PC-9 (cell line): ENCODE data around the gene CNTLN. TPM values are rescaled to one million over a fixed set of nuclear protein-coding genes. Genes with fewer than 3 reads are reported as not detected.

ENCODE experiments used
- BruUV-seq: library from RNA; stranded (reverse); fragments of 400-500 nt; replicated peaks from 2 replicates; lab custom pipeline; 2021; lab: Mats Ljungman, UMichigan
- CTCF ChIA-PET: fragments of 300-600 bp; sonication (Branson Sonifier 250); formaldehyde crosslinking; loops from one replicate; lab custom pipeline; 2022; ENCODE audit warnings: antibody characterized with exemption; lab: Charles Lee
- POLR2A ChIA-PET: fragments of 300-600 bp; sonication (Branson Sonifier 250); formaldehyde crosslinking; loops from one replicate; lab custom pipeline; 2022; ENCODE audit warnings: antibody characterized with exemption; ENCODE audit not compliant: unreplicated experiment; lab: Charles Lee
- DNase-seq, 2 experiments: peaks; one replicate each; pipeline versions ENCODE4 v3.0.0 to v3.0.0-alpha.2; 2015 to 2022; ENCODE audit warnings: mixed read lengths in 1 of 2
- H2AFZ ChIP-seq: fragments of 200-600 bp; sonication (generic); 2 replicates; pipeline ENCODE4 v1.8.1; 2017; ENCODE audit warnings: antibody characterized with exemption
- H3F3A ChIP-seq: fragments of 200-600 bp; sonication (generic); 2 replicates; pipeline ENCODE4 v1.8.1; 2017; ENCODE audit warnings: antibody characterized with exemption, mild to moderate bottlenecking, low read depth; ENCODE audit not compliant: insufficient read depth
- H3K27ac ChIP-seq: fragments of 200-600 bp; sonication (generic); 2 replicates; pipeline ENCODE4 v1.6.1; 2016; ENCODE audit warnings: mixed run types
- H3K27me3 ChIP-seq: fragments of 200-600 bp; sonication (generic); 2 replicates; pipeline ENCODE4 v1.6.1; 2016; ENCODE audit warnings: low read depth, mixed run types; ENCODE audit not compliant: insufficient read depth
- H3K36me3 ChIP-seq: fragments of 200-600 bp; sonication (generic); 2 replicates; pipeline ENCODE4 v1.6.1; 2016; ENCODE audit warnings: low read depth, mixed run types
- H3K4me1 ChIP-seq: fragments of 200-600 bp; sonication (generic); replicated peaks from 2 replicates; pipeline ENCODE4 v1.6.1; 2016; ENCODE audit warnings: mixed run types; ENCODE audit not compliant: insufficient read depth
- H3K4me2 ChIP-seq: fragments of 200-600 bp; sonication (generic); 2 replicates; pipeline ENCODE4 v1.6.1; 2017; ENCODE audit warnings: mixed run types
- H3K4me3 ChIP-seq: fragments of 200-600 bp; sonication (generic); 2 replicates; pipeline ENCODE4 v1.6.1; 2016; ENCODE audit warnings: mixed run types
- H3K79me2 ChIP-seq: fragments of 200-600 bp; sonication (generic); 2 replicates; pipeline ENCODE4 v1.6.1; 2017; ENCODE audit warnings: low read depth, mixed run types
- H3K9me2 ChIP-seq: fragments of 200-600 bp; sonication (generic); 2 replicates; pipeline ENCODE4 v1.8.1; 2017; ENCODE audit warnings: mild to moderate bottlenecking; ENCODE audit not compliant: insufficient read depth
- H3K9me3 ChIP-seq: fragments of 200-600 bp; sonication (generic); 2 replicates; pipeline ENCODE4 v1.8.1; 2016; ENCODE audit warnings: low read depth; ENCODE audit not compliant: insufficient read depth
- H4K20me1 ChIP-seq: fragments of 200-600 bp; sonication (generic); 2 replicates; pipeline ENCODE4 v1.8.1; 2017; ENCODE audit not compliant: insufficient read depth
- CTCF ChIP-seq: fragments of 200-600 bp; sonication (generic); conservative IDR thresholded peaks from 2 replicates; pipeline ENCODE4 v1.6.1; 2017; ENCODE audit warnings: mixed run types, antibody characterized with exemption, mild to moderate bottlenecking, moderate library complexity
- EZH2 ChIP-seq: fragments of 200-600 bp; sonication (generic); IDR thresholded peaks from 2 replicates; pipeline ENCODE4 v1.8.0; 2017; ENCODE audit warnings: antibody characterized with exemption, low read depth
- intact Hi-C: fragments of 100-400 bp; cut with micrococcal nuclease; formaldehyde crosslinking; loops from one replicate; pipeline ENCODE4 v1.10.0; 2022; ENCODE audit not compliant: unreplicated experiment
- total RNA-seq: library from RNA; stranded (reverse); gene quantifications from 2 replicates; pipeline ENCODE4 v1.2.3, GENCODE V29; 2021

Gene CNTLN
- total RNA-seq, 1 experiment from 2014 or later: 3.6 TPM

GRCh38 chr9:17230646-17231045, 95.8 kb downstream of the CNTLN start:
- no peak overlapping the region for H3K4me3 ChIP-seq
- H3K27ac ChIP-seq: no peak overlapping the region
- H3K27me3 ChIP-seq: no peaks in the 10 kb centered on the region
- no peak overlapping the region for H3K4me2 ChIP-seq
- POLR2A ChIA-PET: no interaction called here
- no peak for TF ChIP-seq EZH2
- TF ChIP-seq CTCF: no peak
- no TSS peak for BruUV-seq
- no peaks in the 10 kb centered on the region for H3K79me2 ChIP-seq
- H3K9me2 ChIP-seq: no peaks in the 10 kb centered on the region
- H3F3A ChIP-seq: no peaks in the 10 kb centered on the region
- no peaks in the 10 kb centered on the region for H3K9me3 ChIP-seq
- no peaks in the 10 kb centered on the region for H4K20me1 ChIP-seq
- no peak overlapping the region for H2AFZ ChIP-seq
- CTCF ChIA-PET: no interaction called here
- H3K4me1 ChIP-seq: no peaks in the 10 kb centered on the region
- no peak for DNase-seq
- no peaks in the 10 kb centered on the region for H3K36me3 ChIP-seq
- intact Hi-C loops: no loop called here

- Histone ChIP-seq H3K9me2 (no peaks in the 10 kb centered on the region), H3K36me3 (no peaks in the 10 kb centered on the region), H3K9me3 (no peaks in the 10 kb centered on the region), H4K20me1 (no peaks in the 10 kb centered on the region), H3K4me1 (no peaks in the 10 kb centered on the region), H3K4me3 (no peak overlapping the region), H3F3A (no peaks in the 10 kb centered on the region), H3K27me3 (no peaks in the 10 kb centered on the region), H3K4me2 (no peak overlapping the region), H3K27ac (no peak overlapping the region), H2AFZ (no peak overlapping the region), H3K79me2 (no peaks in the 10 kb centered on the region)
- ChIA-PET CTCF (no interaction called here), POLR2A (interaction anchor here (0.6 kb wide), 1 partner anchor 250 kb away, joined by 22 read pairs; no protein-coding TSS in a partner anchor)
- intact Hi-C loops: no loop called here
- TF ChIP-seq EZH2: no peak
- no peak for TF ChIP-seq CTCF
- DNase-seq: no peak
- no TSS peak for BruUV-seq
Observed at GRCh38 chr9:17236147-17236546, 101.3 kb downstream of the CNTLN start.

DNA sequence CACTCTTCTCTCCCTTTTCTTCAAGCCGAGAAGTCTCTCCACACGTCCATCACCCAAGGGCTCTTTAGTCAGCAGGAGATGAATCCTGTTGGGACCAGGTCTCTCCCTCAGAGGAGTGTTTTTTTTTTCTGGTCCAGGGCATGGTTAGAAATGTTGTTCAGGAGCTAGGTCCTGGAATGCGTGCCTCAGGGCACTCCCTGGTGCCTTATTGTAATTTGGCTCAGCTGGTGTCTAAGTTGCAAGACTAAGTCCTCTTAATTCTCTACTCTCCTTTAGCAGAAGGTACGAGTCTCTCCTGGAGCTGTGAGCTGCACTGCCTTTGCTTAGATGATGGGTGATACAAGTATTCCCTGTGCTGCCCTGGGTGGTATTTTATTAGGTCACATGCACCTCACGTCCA, 111.9 kb downstream of the CNTLN start:
- Histone ChIP-seq H3K4me1 (no peaks in the 10 kb centered on the region), H3K4me3 (no peak overlapping the region), H3K79me2 (no peaks in the 10 kb centered on the region), H3K27ac (no peak overlapping the region), H3K36me3 (no peaks in the 10 kb centered on the region), H2AFZ (no peak overlapping the region), H3K27me3 (no peaks in the 10 kb centered on the region), H3K9me2 (no peaks in the 10 kb centered on the region), H3K9me3 (no peaks in the 10 kb centered on the region; the same call in 1 of the 2 replicates), H3F3A (no peaks in the 10 kb centered on the region), H4K20me1 (no peaks in the 10 kb centered on the region), H3K4me2 (no peak overlapping the region)
- BruUV-seq: no TSS peak
- intact Hi-C loops: no loop called here
- DNase-seq: no peak
- CTCF ChIA-PET: no interaction called here
- TF ChIP-seq CTCF (no peak), EZH2 (no peak)
- POLR2A ChIA-PET: no interaction called here
